ENCODE results near the gene ANKRD12.

ANKRD12 gene

DNA sequence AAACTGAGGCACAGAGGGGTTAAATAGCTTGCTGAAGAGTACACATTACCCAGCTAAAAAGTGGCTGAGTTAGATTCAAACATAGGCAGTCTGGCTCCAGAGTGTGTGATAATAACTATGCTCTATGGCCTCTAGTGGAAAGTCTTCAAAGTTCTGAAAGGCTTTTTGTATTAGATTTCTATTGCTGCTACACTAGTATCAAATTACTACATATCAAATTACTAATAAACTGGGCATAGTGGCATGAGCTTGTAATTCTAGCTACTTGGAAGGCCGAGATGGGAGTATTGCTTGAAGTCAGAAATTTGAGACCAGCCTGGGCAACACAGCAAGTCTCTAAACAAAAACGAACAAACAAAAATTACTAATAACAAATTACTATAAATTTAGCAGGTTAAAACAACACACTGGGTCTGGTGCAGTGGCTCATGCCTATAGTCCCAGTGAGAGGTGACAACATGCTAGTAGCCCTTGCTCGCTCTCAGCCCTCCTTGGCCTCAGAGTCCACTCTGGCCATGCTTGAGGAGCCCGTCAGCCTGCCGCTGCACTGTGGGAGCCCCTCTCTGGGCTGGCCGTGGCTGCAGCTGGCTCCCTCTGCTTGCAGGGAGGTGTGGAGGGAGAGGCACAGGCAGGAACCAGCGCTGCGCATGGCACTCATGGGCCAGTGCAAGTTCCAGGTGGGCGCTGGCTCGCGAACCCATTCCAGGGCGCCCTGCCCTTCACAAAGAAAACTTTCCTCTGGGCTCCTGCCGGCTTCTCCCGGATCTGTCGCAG is 159.8 kb downstream of the ANKRD12 start:
- DNase-seq = no peak

DNA sequence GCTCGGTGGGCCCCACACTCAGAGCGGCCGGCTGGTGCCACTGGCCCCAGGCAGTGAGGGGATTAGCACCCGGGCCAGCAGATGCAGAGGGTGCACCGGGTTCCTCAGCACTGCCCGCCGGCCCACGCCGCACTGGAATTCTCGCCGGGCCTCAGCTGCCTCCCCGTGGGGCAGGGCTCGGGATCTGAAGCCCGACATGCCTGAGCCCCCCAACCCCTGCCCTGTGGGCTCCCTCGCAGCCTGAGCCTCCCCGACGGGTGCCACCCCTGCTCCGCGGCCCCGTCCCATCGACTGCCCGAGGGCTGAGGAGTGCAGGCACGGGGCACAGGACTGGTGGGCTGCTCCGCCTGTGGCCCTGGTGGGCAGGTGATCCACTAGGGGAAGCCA is 160.4 kb downstream of the ANKRD12 start:
- DNase-seq = no peak

DNA sequence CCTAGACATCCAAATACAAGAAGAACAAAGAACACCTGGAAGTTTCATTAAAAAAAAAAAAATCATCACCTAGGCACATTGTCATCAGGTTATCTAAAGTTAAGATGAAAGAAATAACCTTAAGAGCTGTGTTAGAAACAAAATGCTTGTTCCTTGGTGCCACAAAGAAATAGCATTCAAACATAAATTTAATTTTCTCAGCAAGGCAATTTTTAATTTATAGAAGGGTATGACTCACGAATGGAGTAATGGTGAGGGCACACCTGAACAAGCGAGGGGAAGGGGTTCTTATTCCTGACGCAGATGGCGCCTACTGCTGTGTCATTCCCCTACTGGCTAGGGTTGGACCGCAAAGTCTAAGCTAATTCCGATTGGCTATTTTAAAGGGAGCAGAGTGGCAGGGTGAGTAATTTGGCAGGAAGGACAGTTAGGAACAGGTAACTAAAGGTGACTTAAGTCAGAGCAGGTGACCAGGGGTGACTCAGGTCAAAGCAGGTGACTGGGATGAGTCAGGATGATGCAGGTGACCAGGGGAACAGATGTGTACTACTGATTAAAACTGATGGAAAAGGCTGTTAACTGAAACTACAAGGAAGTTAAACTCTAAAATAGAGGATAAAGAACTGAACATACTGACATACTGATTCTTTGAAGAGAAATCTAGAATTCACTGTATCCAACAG is 167.9 kb downstream of the ANKRD12 start:
- DNase-seq = no peak

DNA sequence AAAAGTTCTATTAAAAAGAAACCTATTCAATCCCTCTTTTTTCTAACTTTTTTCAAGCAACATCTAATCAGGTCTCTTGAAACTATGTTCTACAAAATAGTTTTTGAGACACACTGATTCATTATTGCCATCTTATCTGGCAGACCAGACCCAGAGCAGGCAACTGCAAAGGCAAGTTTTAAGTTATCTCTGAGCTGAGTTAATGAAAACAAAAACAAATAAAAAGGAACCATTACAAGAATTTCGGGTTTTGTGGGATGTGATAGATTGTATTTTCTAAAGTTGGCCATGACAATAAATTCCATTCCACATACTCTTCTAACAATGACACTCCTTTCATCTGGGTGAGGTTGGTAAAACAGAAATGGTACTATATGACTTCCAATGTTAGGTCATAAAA is 182.8 kb downstream of the ANKRD12 start:
- no peak for DNase-seq

DNA sequence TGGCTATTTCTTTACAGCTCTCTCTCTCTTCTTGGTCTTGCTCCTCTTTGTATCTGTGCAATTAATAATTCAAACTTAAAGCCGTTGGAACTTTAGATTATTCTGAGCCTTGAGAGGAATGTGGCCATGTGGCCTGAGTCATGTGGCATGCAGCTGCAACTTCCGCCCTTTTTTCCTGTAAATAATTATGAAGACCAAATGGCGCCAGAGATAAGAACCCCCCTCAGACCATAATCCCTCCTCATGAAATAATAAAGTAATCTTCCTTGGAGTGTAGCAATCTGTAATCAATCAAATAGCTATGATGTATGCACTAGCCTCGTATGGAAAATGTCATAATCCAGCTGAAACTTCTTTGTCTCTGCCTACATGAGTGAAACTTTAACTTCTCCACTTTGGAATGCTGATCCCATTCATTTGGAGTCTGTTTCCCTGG is 184.5 kb downstream of the ANKRD12 start:
- peak in 1 of 2 donors; percentile 67 for DNase-seq

DNA sequence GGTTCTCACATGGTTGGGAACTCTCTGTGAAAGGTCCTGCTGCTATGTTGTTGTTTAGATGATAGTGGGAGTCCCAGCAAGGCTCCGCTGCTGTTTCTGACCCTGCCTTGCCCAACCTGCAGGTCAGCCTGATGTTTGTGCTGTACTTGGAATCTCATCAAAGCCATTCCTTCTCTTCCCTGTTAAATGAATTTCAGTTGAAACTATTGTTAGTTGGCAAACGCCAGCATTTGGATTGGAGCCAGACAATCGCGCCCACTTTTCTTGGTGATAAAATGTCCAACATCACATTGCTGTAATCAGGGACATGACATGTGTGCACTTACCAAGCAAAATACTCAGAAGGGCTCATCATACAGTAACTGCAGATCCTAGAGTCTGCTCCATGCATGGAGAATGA is 185.2 kb downstream of the ANKRD12 start:
- DNase-seq = no peak

DNA sequence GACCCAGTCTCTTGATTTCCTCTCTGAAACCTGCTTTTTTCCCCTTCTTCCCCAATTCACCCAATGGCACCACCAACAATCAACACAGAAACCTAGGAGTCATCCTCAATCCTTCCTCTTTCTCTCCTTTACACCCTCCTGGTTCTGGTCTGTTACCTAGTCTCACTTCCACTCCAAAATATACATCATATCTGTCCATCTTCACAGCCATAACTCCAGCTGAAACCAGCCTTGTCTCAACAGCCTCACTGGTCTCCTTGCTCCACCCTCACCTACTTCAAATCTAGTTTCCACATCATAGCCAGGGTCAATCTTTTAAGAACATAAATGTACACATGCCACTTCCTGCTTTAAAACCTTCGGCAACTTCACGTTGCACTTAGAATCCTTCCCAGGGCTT is 186.2 kb downstream of the ANKRD12 start:
- no peak for DNase-seq

DNA sequence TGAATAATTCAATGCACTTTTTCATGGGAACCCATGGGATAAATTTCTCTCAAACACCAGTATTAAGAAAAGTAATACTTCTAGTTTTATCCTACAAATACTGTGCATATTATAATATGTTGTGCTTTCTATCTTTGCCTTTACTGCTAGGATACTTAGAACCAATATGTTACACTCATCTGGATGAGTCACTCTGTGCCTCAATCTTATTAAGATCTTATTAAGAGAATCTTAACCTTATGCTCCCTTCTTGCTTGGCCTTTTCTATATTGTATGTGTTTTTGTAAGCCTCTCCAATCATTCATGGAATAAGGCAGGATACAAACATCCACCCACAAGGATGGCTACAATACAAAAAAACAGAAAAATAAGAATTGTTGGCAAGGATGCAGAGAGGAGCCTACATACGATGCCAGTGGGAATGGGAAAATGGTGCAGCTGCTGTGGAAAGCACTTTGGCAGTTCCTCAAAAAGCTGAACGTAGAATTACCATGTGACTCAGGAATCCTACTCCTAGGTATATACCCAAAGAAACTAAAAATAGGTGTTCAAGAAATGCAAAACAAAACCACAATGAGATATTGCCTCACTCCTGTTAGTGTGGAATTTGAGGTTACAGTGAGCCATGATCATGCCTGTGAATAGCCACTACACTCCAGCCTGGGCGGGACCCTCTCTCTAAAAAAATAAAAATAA is 187.3 kb downstream of the ANKRD12 start:
- DNase-seq = no peak

DNA sequence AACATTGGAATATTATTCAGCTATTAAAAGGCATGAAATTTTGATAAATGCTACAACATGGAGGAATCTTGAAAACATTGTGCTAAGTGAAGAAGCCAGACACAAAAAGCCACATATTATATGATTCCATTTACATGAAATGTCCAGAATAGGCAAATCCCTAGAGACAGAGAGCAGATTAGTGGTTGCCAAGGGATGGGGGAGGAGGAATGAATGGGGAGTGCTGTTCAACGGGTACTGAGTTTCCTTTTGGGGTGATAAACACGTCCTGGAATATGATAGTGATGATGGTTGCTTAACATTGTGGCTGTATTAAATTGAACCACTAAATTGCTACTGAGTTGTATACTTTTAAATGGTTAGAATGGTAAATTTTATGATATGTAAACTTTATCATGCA is 189.1 kb downstream of the ANKRD12 start:
- no peak for DNase-seq

DNA sequence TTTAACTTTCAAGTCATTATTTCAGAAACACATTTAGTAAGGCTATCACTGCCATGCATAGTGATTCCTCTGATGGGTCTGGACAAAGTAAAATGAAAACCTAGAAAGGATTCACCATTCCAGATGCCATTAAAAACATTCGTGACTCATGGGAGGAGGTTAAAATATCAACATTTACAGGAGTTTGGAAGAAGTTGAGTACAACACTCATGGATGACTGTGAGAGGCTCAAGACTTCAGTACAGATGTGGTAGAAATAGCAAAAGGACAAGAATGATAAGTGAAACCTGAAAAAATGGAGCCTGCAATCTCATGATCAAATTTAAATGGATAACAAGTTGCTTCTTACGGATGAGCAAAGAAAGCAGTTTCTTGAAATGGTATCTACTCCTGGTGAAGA is 192.2 kb downstream of the ANKRD12 start:
- no peak for DNase-seq

DNA sequence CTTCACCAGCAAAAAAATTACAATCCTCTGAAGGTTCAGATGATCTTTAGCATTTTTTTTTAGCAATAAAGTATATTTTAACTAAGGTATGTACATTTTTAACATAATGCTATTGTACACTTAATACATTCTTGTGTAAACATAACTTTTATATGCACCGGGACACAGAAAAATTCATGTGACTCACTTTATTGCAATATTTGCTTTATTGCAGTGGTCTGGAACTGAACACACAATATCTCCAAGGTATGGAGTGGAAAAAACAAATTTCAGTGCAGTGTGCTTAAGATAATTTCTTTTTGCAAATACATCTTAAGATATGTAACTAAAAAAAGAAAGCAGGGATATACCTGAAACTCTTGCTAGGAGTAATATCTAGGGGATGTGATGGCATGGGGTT is 192.9 kb downstream of the ANKRD12 start:
- no peak for DNase-seq

DNA sequence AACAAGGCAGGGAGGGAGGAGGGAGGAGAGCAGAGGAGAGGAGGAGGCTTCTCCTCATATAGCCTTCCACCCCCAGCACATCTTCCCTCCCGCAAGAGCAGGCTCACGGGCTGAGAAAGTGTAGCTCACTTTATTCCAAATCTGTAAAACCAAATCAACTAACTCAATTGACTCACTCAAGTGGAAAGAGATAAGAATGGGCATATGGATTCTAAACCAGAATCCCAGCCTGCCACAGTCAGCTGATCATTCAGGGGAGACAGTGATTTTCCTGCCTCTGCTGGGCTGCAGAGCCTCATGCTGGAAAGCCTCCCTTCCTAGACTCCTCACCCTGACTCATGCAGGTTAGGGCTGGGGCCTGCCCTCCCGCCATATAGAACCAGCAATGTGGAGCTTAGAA is 193.8 kb downstream of the ANKRD12 start:
- no peak for DNase-seq

DNA sequence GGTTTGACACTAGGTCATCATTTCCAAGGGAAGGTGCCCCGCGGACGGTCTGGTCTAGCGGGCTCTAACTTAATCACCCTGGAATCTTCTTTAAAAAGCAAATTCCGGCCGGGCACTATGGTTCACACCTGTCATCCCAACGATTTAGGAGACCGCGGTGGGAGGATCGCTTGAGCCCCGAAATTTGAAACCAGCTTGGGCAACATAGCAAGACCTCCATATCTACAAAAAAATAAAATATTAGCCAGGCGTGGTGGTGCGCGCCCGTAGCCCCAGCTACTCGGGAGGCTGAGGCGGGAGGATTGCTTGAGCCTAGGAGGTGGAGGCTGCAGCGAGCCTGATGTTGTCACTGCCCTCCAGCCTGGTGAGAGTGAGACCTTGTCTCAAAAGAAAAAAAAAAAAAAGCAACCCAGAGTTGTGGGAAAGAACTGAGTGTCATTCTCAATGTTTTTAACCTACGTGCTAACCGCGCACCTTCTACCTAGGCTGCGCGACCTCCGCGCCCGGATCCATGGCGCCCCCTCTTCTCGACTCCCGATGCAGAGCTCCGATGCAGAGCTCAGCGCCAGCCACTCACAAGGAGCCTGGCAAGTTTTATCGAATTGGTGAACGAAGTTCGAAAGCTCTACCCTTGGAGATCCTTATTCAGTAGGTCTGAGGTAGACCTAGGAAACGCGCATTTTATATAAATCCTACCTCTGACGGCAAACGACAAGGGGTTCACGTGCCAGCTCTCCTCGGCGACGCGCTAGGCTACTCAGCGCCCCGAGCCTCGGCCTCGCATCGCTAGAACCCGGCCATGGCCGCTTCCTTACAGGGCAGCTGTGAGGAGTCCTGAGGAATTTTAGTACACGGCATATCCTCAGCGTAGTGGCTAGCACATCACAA is 197.1 kb downstream of the ANKRD12 start:
- DNase-seq = no peak

DNA sequence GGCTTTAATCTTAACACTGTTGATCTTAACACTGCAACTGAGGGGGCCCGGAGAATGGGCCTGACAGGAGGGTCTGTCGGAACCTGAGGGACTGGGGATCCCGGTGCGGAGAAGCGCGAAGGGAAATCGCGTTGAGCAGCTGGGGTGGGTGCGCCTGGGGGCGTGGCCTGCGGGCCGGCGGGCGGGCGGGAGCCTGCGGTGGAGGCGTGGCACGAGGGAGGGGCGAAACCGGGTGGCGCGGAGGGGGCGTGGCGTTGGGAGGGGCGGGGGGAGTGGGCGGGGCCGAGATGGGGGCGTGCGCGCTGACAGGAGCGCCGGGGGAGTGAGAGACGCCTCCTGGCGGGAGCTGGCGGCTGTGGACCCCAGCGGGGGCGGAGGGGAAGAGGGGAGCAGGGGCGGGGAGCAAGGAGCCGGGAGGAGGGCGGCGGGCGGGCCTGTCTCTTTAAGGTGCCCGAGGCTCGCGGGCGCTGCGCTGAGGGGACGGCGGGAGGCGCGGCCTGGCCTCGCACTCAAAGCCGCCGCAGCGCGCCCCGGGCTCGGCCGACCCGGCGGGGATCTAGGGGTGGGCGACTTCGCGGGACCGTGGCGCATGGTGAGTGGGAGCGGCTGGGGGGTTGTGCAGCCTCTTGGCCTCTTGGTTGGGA is 197.9 kb downstream of the ANKRD12 start, which contains the start of gene TWSG1:
TWSG1 (plus strand) TSS at position 445 of the 644 bp plus-strand sequence. CDS start 2,457 bp downstream, outside the sequence.
- peak; percentile 87 to 89 for DNase-seq

DNA sequence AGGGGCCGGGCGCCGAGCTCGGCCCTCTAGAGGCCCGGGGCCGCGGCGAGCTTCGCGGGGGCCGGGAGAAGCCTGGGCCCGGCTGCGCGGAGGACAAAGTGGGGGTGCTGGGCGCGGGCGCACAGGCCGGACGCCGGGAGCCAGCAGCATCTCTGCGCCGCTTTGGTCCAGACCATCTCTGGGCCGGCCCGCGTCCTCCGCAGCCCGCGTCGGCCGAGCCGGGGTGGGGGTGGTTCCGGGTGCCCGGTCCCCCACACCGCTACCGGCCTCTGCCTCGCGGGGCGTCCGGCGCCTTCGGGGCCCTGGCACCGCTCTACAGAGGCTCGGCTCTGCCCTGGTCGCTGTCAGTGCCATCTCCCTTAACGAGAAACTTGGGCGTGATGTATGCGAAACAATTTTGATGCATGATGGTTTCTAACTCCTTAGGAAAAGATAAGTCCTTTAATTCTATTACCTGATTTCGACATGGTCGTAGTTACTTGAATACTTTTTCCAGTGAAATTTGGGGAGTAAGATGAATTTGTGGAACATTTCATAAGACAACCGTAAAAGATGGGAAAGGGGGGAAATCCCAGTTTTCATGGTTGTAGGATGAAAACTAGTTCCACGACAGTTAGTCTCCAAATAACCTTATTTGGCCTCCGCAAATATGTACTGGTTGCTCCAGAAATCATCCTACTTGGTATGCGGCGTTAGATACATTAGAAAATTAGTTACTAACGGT is 198.6 kb downstream of the ANKRD12 start:
- peak in 1 of 2 donors; percentile 63 for DNase-seq

Measured in bone marrow (tissue), 2 donors.